Gastrocnemius medialis (tissue), 4 donors: ENCODE results near the gene PNLIPRP2.

ENCODE experiments used
- POLR2A ChIP-seq, 2 donors: fragments of 450-650 bp; IDR thresholded peaks; one replicate each; pipeline ENCODE4 v1.6.1; 2017; ENCODE audit warnings: antibody characterized with exemption in 2 of 2, mild to moderate bottlenecking in 2 of 2, moderate library complexity in 2 of 2
- TF ChIP-seq, protein P1 (sequence below), 5 experiments: fragments of 450-650 bp in 3 of 5; fragments of 200-600 bp in 2 of 5; sonication (generic) in 2 of 5; IDR thresholded peaks in 4 of 5; conservative IDR thresholded peaks in 1 of 5; 1 replicate in 4 of 5; 2 replicates in 1 of 5; pipeline ENCODE4 v1.5.1; 2016 to 2019; ENCODE audit warnings: antibody characterized with exemption in 5 of 5, mild to moderate bottlenecking in 3 of 5, moderate library complexity in 3 of 5

DNA sequence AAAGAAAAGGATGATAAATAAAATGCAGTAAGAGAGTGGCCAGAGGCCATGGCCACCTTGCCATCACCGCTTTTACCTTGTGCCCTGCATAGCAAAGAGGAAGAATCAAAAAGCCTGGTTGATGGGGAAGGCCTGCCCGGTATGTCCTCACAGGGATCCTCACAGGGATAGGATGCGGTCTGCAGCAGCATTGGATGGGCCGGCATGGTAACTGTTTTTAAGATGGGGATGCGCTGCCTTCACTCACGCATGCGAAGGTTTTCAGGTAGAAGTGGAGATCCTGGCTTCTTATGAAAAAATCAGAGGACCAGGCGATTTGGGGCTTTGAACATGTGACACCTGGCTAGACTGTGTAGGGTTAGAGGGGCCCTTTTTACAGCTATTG, 12.5 kb downstream of the PNLIPRP2 start:
- TF ChIP-seq, protein P1, sequence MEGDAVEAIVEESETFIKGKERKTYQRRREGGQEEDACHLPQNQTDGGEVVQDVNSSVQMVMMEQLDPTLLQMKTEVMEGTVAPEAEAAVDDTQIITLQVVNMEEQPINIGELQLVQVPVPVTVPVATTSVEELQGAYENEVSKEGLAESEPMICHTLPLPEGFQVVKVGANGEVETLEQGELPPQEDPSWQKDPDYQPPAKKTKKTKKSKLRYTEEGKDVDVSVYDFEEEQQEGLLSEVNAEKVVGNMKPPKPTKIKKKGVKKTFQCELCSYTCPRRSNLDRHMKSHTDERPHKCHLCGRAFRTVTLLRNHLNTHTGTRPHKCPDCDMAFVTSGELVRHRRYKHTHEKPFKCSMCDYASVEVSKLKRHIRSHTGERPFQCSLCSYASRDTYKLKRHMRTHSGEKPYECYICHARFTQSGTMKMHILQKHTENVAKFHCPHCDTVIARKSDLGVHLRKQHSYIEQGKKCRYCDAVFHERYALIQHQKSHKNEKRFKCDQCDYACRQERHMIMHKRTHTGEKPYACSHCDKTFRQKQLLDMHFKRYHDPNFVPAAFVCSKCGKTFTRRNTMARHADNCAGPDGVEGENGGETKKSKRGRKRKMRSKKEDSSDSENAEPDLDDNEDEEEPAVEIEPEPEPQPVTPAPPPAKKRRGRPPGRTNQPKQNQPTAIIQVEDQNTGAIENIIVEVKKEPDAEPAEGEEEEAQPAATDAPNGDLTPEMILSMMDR (IDR thresholded peaks at IDR 0.05 in 4 of 5, conservative IDR thresholded peaks at IDR 0.05 in 1 of 5), result no peak
- no peak for TF ChIP-seq POLR2A (IDR thresholded peaks at IDR 0.05)
